HepG2 (cell line): Measurements from ENCODE around the gene KDM5A. TPM values are rescaled to one million over a fixed set of nuclear protein-coding genes. Genes with fewer than 3 reads are reported as not detected.

Experiments
- FOXA1 ChIP-seq, 2 experiments: fragments of 450-650 bp in 1 of 2; sonication (generic) in 1 of 2; formaldehyde crosslinking in 1 of 2; IDR thresholded peaks; 2 replicates each; pipeline versions ENCODE4 v1.4.0 to v1.6.1; 2016 to 2020; ENCODE audit warnings: missing genetic modification reagents in 1 of 2
- SMAD3 ChIP-seq: sonication (generic); formaldehyde crosslinking; IDR thresholded peaks from 2 replicates; pipeline ENCODE4 v1.4.0; 2020; ENCODE audit warnings: missing genetic modification reagents
- SMARCC2 ChIP-seq: fragments of 450-650 bp; IDR thresholded peaks from 2 replicates; pipeline ENCODE4 v1.6.1; 2017; ENCODE audit warnings: antibody characterized with exemption, mild to moderate bottlenecking
- SRSF1 ChIP-seq: fragments of 200-400 bp; formaldehyde crosslinking; optimal IDR thresholded peaks from 2 replicates; pipeline ENCODE3; 2017; ENCODE audit warnings: mild to moderate bottlenecking, low read depth, low read length, moderate library complexity
- TBX2 ChIP-seq: sonication (generic); formaldehyde crosslinking; IDR thresholded peaks from 2 replicates; pipeline ENCODE4 v1.5.0; 2020; ENCODE audit warnings: missing genetic modification reagents, mild to moderate bottlenecking, borderline replicate concordance
- TEAD3 ChIP-seq: optimal IDR thresholded peaks from 2 replicates; pipeline ENCODE3; 2016; ENCODE audit warnings: borderline replicate concordance
- ZBTB3 ChIP-seq: sonication (generic); formaldehyde crosslinking; IDR thresholded peaks from 2 replicates; pipeline ENCODE4 v1.4.0; 2020; ENCODE audit warnings: low read depth, mild to moderate bottlenecking, moderate library complexity, missing genetic modification reagents, borderline replicate concordance
- ZNF761 ChIP-seq: sonication (generic); formaldehyde crosslinking; conservative IDR thresholded peaks from 2 replicates; pipeline ENCODE4 v1.4.0; 2020; ENCODE audit warnings: mild to moderate bottlenecking, missing genetic modification reagents
- ZNF850 ChIP-seq: sonication (generic); formaldehyde crosslinking; conservative IDR thresholded peaks from 2 replicates; pipeline ENCODE4 v1.9.0; 2021; ENCODE audit warnings: mild to moderate bottlenecking, missing genetic modification reagents
- ZSCAN25 ChIP-seq: sonication (generic); formaldehyde crosslinking; IDR thresholded peaks from 2 replicates; pipeline ENCODE4 v1.8.0; 2022; ENCODE audit warnings: mild to moderate bottlenecking, missing genetic modification reagents
- polyA plus RNA-seq, 8 experiments: library from polyadenylated mRNA; depleted of rRNA in 3 of 8; stranded (reverse) in 7 of 8; unstranded in 1 of 8; fragments of >200 nt; fragmentation: Illumina TruSeq in 4 of 8; extraction: Trizol in 4 of 8; gene quantifications; 2 replicates each; pipeline versions ENCODE4 v1.2.1 to v1.2.3, GENCODE V29; 2011 to 2016; ENCODE audit warnings: low read depth in 4 of 8, missing spikeins in 1 of 8, mixed read lengths in 1 of 8; ENCODE audit not compliant: insufficient read depth in 1 of 8
- total RNA-seq, 5 experiments: library from RNA; depleted of rRNA; stranded (reverse); fragments of >200 nt; fragmentation: Illumina TruSeq; extraction: Trizol; gene quantifications; 2 replicates each; pipeline ENCODE4 v1.2.3, GENCODE V29; 2016; ENCODE audit warnings: low read depth in 1 of 5
- TF ChIP-seq, protein P1 (sequence below): sonication (generic); formaldehyde crosslinking; IDR thresholded peaks from 2 replicates; pipeline ENCODE4 v1.4.0; 2020; ENCODE audit warnings: missing genetic modification reagents
- TF ChIP-seq, protein P2 (sequence below): sonication (generic); formaldehyde crosslinking; IDR thresholded peaks from 2 replicates; pipeline ENCODE4 v1.5.0; 2020; ENCODE audit warnings: mild to moderate bottlenecking, missing genetic modification reagents, borderline replicate concordance
- TF ChIP-seq, protein P3 (sequence below): sonication (generic); formaldehyde crosslinking; IDR thresholded peaks from 2 replicates; pipeline ENCODE4 v1.8.0; 2022; ENCODE audit warnings: mild to moderate bottlenecking, missing genetic modification reagents; ENCODE audit not compliant: insufficient replicate concordance
- TF ChIP-seq, protein P4 (sequence below): sonication (generic); formaldehyde crosslinking; IDR thresholded peaks from 2 replicates; pipeline ENCODE4 v1.4.0; 2020; ENCODE audit warnings: missing genetic modification reagents

The KDM5A gene
- total and polyA plus RNA-seq, 2 of the 13 experiments (the other 11 are each of a cell fraction or from before 2014, with no cell fraction given) = 12.0 to 29.2 TPM

DNA sequence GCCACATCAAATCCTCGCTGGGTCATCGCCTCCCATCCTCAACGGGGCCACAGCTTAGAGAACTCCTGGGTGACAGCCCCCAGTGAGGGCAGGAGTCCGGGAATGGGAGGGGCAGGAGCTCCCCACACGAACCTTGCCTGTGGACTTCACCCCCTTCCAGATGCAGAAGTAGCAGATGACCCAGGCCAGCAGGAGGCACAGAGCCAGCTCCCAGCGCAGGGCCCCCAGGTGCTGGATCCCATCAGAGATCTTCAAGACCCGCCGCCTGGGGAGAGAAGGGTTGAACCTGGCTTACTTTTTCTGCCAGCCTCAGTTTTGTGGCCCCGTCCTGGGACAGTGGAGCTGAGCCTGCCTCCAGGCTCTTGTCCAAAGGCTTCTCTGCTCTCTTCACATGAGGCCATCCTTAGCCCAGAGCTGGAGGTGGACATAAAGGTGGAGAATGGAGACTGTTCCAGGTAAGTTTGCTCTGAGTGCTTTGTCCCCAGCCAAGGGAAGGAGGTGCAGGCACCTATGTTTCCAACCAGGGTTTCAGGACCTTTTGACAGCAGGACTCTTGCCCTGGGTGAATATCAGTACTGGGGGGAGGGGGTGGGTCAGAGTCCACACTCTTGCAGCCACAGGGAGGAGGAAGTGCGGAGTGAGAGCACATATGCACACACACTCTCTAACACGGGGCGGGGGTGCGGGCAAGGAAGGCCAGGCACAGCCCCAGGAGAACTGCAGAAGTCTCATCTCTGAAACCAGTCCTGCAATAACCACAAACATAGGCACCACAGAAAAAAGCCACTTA, 151.9 kb downstream of the KDM5A start (continued):
- TF ChIP-seq, protein P1, sequence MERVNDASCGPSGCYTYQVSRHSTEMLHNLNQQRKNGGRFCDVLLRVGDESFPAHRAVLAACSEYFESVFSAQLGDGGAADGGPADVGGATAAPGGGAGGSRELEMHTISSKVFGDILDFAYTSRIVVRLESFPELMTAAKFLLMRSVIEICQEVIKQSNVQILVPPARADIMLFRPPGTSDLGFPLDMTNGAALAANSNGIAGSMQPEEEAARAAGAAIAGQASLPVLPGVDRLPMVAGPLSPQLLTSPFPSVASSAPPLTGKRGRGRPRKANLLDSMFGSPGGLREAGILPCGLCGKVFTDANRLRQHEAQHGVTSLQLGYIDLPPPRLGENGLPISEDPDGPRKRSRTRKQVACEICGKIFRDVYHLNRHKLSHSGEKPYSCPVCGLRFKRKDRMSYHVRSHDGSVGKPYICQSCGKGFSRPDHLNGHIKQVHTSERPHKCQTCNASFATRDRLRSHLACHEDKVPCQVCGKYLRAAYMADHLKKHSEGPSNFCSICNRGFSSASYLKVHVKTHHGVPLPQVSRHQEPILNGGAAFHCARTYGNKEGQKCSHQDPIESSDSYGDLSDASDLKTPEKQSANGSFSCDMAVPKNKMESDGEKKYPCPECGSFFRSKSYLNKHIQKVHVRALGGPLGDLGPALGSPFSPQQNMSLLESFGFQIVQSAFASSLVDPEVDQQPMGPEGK (CRISPR knock-in tag) = peak; percentile 76
- TF ChIP-seq, protein P2, sequence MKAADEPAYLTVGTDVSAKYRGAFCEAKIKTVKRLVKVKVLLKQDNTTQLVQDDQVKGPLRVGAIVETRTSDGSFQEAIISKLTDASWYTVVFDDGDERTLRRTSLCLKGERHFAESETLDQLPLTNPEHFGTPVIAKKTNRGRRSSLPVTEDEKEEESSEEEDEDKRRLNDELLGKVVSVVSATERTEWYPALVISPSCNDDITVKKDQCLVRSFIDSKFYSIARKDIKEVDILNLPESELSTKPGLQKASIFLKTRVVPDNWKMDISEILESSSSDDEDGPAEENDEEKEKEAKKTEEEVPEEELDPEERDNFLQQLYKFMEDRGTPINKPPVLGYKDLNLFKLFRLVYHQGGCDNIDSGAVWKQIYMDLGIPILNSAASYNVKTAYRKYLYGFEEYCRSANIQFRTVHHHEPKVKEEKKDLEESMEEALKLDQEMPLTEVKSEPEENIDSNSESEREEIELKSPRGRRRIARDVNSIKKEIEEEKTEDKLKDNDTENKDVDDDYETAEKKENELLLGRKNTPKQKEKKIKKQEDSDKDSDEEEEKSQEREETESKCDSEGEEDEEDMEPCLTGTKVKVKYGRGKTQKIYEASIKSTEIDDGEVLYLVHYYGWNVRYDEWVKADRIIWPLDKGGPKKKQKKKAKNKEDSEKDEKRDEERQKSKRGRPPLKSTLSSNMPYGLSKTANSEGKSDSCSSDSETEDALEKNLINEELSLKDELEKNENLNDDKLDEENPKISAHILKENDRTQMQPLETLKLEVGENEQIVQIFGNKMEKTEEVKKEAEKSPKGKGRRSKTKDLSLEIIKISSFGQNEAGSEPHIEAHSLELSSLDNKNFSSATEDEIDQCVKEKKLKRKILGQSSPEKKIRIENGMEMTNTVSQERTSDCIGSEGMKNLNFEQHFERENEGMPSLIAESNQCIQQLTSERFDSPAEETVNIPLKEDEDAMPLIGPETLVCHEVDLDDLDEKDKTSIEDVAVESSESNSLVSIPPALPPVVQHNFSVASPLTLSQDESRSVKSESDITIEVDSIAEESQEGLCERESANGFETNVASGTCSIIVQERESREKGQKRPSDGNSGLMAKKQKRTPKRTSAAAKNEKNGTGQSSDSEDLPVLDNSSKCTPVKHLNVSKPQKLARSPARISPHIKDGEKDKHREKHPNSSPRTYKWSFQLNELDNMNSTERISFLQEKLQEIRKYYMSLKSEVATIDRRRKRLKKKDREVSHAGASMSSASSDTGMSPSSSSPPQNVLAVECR (CRISPR knock-in tag) = peak; percentile 56; the same call in 1 of the 2 replicates
- TF ChIP-seq SMAD3 (CRISPR knock-in tag) (no peak), SRSF1 (peak; percentile 37), TBX2 (CRISPR knock-in tag) (peak; percentile 23; the same call in 1 of the 2 replicates), ZBTB3 (no peak), ZSCAN25 (CRISPR knock-in tag) (peak; percentile 59; the same call in 1 of the 2 replicates), SMARCC2 (no peak), ZNF850 (CRISPR knock-in tag) (no peak), TEAD3 (peak; percentile 62), FOXA1 (IDR thresholded peaks at IDR 0.05) (no peak), FOXA1 (CRISPR knock-in tag; IDR thresholded peaks at IDR 0.05) (no peak), ZNF761 (0 out of 2 replicates have a peak, but pooled peaks have one; percentile 19)
- TF ChIP-seq, protein P3, sequence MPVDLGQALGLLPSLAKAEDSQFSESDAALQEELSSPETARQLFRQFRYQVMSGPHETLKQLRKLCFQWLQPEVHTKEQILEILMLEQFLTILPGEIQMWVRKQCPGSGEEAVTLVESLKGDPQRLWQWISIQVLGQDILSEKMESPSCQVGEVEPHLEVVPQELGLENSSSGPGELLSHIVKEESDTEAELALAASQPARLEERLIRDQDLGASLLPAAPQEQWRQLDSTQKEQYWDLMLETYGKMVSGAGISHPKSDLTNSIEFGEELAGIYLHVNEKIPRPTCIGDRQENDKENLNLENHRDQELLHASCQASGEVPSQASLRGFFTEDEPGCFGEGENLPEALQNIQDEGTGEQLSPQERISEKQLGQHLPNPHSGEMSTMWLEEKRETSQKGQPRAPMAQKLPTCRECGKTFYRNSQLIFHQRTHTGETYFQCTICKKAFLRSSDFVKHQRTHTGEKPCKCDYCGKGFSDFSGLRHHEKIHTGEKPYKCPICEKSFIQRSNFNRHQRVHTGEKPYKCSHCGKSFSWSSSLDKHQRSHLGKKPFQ (CRISPR knock-in tag) = peak; percentile 34
- TF ChIP-seq, protein P4, sequence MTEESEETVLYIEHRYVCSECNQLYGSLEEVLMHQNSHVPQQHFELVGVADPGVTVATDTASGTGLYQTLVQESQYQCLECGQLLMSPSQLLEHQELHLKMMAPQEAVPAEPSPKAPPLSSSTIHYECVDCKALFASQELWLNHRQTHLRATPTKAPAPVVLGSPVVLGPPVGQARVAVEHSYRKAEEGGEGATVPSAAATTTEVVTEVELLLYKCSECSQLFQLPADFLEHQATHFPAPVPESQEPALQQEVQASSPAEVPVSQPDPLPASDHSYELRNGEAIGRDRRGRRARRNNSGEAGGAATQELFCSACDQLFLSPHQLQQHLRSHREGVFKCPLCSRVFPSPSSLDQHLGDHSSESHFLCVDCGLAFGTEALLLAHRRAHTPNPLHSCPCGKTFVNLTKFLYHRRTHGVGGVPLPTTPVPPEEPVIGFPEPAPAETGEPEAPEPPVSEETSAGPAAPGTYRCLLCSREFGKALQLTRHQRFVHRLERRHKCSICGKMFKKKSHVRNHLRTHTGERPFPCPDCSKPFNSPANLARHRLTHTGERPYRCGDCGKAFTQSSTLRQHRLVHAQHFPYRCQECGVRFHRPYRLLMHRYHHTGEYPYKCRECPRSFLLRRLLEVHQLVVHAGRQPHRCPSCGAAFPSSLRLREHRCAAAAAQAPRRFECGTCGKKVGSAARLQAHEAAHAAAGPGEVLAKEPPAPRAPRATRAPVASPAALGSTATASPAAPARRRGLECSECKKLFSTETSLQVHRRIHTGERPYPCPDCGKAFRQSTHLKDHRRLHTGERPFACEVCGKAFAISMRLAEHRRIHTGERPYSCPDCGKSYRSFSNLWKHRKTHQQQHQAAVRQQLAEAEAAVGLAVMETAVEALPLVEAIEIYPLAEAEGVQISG (CRISPR knock-in tag) = 0 out of 2 replicates have a peak, but pooled peaks have one; percentile 44
